DND-41 (cell line): Measurements from ENCODE around the gene PTPRG.
"Not testable (repeated sequence)": the region's sequence is repeated elsewhere in the genome, so short reads cannot be mapped to it uniquely, and the experiment has no call there.

Experiments
- ATAC-seq: fragments of 200-7000 bp; cut with Tn5 transposase; 3 replicates; pipeline ENCODE4 v1.9.1; 2021; ENCODE audit warnings: low read depth; ENCODE audit not compliant: insufficient read depth
- DNase-seq: peaks from one replicate; pipeline ENCODE4 v3.0.0-alpha.2; 2020
- H2AFZ ChIP-seq: 2 replicates; pipeline ENCODE4 v1.6.0; 2012; ENCODE audit warnings: low read depth, low read length
- H3K27ac ChIP-seq: 2 replicates; pipeline ENCODE4 v1.5.1; 2012; ENCODE audit warnings: low read length, inconsistent platforms
- H3K27me3 ChIP-seq: fragments of 200-600 bp; sonication (generic); 2 replicates; pipeline ENCODE4 v1.6.0; 2012; ENCODE audit warnings: low read length, mild to moderate bottlenecking, inconsistent platforms; ENCODE audit not compliant: insufficient read depth, poor library complexity
- H3K36me3 ChIP-seq: 2 replicates; pipeline ENCODE4 v1.5.1; 2012; ENCODE audit warnings: low read length, inconsistent platforms; ENCODE audit not compliant: insufficient read depth
- H3K4me1 ChIP-seq: 2 replicates; pipeline ENCODE4 v1.5.1; 2012; ENCODE audit warnings: mild to moderate bottlenecking, low read length; ENCODE audit not compliant: insufficient read depth
- H3K4me2 ChIP-seq: 2 replicates; pipeline ENCODE4 v1.6.0; 2012; ENCODE audit warnings: mild to moderate bottlenecking, moderate library complexity, low read length, inconsistent platforms; ENCODE audit not compliant: insufficient read depth
- H3K4me3 ChIP-seq, 2 experiments: fragments of 200-600 bp in 1 of 2; shearing (Covaris generic) in 1 of 2; 2 replicates each; pipeline ENCODE4 v1.5.1; 2012 to 2016; ENCODE audit warnings: inconsistent platforms in 2 of 2, low read length in 2 of 2, mild to moderate bottlenecking in 2 of 2, low read depth in 1 of 2, moderate library complexity in 1 of 2
- H3K79me2 ChIP-seq: 2 replicates; pipeline ENCODE4 v1.6.0; 2012; ENCODE audit warnings: low read length, inconsistent platforms; ENCODE audit not compliant: insufficient read depth
- H3K9ac ChIP-seq: 2 replicates; pipeline ENCODE4 v1.6.0; 2012; ENCODE audit warnings: low read depth, mild to moderate bottlenecking, inconsistent platforms, low read length, moderate library complexity
- H3K9me3 ChIP-seq: 2 replicates; pipeline ENCODE4 v1.5.1; 2012; ENCODE audit warnings: low read length, moderate library complexity, mild to moderate bottlenecking, inconsistent platforms; ENCODE audit not compliant: insufficient read depth, severe bottlenecking
- H4K20me1 ChIP-seq: 2 replicates; pipeline ENCODE4 v1.6.0; 2012; ENCODE audit warnings: low read length; ENCODE audit not compliant: insufficient read depth
- EZH2 ChIP-seq: IDR thresholded peaks from 3 replicates; pipeline ENCODE4 v1.6.1; 2012; ENCODE audit warnings: borderline replicate concordance, low read depth, mild to moderate bottlenecking, moderate library complexity, low read length, inconsistent platforms; ENCODE audit not compliant: severe bottlenecking
- TF ChIP-seq, protein P1 (sequence below): IDR thresholded peaks from 2 replicates; pipeline ENCODE4 v1.5.1; 2012; ENCODE audit warnings: borderline replicate concordance, low read length, moderate library complexity, mild to moderate bottlenecking; ENCODE audit not compliant: poor library complexity, severe bottlenecking; ENCODE audit errors: extremely low read depth

PTPRG gene

DNA sequence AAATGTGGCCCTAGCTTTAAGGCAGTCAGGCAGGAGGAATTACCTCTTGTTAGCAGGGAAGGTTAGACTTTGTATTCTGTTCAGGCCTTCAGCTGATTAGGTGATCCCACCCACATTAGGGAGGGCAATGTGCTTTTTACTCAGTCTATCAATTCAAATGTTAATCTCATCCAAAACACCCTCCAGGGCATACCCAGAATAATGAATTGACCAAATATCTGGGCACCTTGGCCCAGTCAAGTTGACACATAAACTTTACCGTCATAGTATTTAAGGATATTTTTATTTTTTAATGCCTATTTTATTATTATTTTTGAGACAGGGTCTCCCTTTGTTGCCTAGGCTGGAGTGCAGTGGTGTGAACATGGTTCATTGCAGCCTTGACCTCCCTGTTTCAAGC lies 146.1 kb downstream of the PTPRG start:
- Histone ChIP-seq H2AFZ (no peak overlapping the region), H3K9me3 (no peaks in the 10 kb centered on the region), H3K27me3 (no peaks in the 10 kb centered on the region), H4K20me1 (no peaks in the 10 kb centered on the region), H3K4me2 (no peak overlapping the region), H3K36me3 (no peaks in the 10 kb centered on the region), H3K9ac (no peak overlapping the region), H3K27ac (no peak overlapping the region), H3K79me2 (no peaks in the 10 kb centered on the region), H3K4me3 (no peak overlapping the region), H3K4me1 (no peaks in the 10 kb centered on the region)
- ATAC-seq (no peak), DNase-seq (no peak)
- TF ChIP-seq EZH2: no peak
- TF ChIP-seq, protein P1, sequence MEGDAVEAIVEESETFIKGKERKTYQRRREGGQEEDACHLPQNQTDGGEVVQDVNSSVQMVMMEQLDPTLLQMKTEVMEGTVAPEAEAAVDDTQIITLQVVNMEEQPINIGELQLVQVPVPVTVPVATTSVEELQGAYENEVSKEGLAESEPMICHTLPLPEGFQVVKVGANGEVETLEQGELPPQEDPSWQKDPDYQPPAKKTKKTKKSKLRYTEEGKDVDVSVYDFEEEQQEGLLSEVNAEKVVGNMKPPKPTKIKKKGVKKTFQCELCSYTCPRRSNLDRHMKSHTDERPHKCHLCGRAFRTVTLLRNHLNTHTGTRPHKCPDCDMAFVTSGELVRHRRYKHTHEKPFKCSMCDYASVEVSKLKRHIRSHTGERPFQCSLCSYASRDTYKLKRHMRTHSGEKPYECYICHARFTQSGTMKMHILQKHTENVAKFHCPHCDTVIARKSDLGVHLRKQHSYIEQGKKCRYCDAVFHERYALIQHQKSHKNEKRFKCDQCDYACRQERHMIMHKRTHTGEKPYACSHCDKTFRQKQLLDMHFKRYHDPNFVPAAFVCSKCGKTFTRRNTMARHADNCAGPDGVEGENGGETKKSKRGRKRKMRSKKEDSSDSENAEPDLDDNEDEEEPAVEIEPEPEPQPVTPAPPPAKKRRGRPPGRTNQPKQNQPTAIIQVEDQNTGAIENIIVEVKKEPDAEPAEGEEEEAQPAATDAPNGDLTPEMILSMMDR: no peak

DNA sequence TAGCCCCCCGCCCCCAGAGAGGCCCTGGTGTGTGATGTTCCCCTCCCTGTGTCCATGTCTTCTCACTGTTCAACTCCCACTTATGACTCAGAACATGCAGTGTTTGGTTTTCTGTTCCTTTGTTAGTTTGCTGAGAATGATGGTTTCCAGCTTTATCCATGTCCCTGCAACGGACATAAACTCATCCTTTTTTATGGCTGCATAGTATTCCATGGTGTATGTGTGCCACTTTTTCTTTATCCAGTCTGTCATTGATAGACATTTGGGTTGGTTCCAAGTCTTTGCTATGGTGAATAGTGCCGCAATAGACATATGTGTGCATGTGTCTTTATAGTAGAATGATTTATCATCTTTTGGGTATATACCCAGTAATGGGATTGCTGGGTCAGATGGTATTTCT lies 149.5 kb downstream of the PTPRG start:
- not testable (repeated sequence) for H3K27ac ChIP-seq, H3K4me1 ChIP-seq, H4K20me1 ChIP-seq, H2AFZ ChIP-seq, DNase-seq, H3K79me2 ChIP-seq, H3K4me2 ChIP-seq, ATAC-seq, H3K27me3 ChIP-seq, H3K9ac ChIP-seq, H3K9me3 ChIP-seq, H3K4me3 ChIP-seq, H3K36me3 ChIP-seq

DNA sequence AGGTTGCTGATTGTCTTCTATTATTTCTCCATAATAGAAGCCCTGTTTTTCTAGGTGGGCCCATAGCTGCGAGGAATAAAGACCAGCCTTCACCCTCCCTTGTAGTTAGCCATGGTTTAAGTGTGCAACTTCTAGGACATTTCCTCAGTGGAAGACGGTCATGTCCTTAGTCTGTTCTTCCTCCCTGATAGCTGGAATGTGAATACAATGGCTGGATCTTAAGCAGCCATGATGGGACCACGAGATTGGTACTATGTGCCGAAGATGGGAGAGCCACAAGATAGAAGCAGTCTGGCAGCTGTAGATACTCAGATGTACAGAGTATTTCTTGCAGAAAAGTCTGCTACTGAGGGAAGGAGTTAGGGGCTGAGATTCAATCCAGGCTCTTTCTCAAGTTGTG lies 152.9 kb downstream of the PTPRG start:
- Histone ChIP-seq H3K27ac (no peak overlapping the region), H3K4me3 (no peak overlapping the region), H3K4me2 (no peak overlapping the region), H3K9me3 (no peaks in the 10 kb centered on the region), H3K79me2 (no peaks in the 10 kb centered on the region), H4K20me1 (no peaks in the 10 kb centered on the region), H3K27me3 (no peaks in the 10 kb centered on the region), H2AFZ (no peak overlapping the region), H3K9ac (no peak overlapping the region), H3K36me3 (no peaks in the 10 kb centered on the region), H3K4me1 (no peaks in the 10 kb centered on the region)
- TF ChIP-seq, protein P1: no peak
- no peak for TF ChIP-seq EZH2
- DNase-seq: no peak
- ATAC-seq: no peak

DNA sequence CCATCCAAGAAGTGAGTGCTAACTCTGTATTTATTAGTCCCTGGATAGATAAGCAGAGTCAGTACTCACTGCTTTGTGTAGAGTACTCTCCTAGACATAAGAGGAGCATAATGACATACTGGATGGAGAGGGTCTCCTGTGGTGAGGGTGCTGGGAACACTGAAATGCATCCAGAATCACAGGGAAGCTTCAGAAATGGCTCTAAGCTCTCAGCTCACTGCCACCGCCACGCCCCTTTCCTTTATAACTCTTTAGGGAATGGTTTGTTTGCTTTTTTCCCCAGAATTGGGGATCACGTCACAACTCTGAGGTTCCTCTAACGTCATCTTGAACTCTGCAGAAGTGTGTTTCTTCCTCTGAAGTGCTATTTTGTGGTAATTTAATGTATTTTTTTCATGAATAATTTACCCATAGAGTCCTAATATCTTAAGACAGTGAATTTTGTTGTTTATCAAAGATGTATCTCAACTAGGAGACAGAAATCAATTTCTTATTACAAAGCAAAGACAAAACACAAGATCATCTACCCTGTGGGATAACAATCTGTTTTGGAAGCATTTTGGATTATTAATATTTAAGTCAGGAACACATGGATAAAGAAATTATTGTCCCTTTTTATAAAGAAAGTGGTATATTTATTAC lies 154.6 kb downstream of the PTPRG start:
- ATAC-seq (no peak), DNase-seq (no peak)
- H3K4me2 ChIP-seq: no peak overlapping the region
- no peaks in the 10 kb centered on the region for H3K4me1 ChIP-seq
- H3K4me3 ChIP-seq: no peak overlapping the region
- no peaks in the 10 kb centered on the region for H3K27me3 ChIP-seq
- H3K9ac ChIP-seq: no peak overlapping the region
- H3K36me3 ChIP-seq: no peaks in the 10 kb centered on the region
- H4K20me1 ChIP-seq: no peaks in the 10 kb centered on the region
- H2AFZ ChIP-seq: no peak overlapping the region
- no peak overlapping the region for H3K27ac ChIP-seq
- no peaks in the 10 kb centered on the region for H3K9me3 ChIP-seq
- no peak for TF ChIP-seq EZH2
- TF ChIP-seq, protein P1: no peak
- H3K79me2 ChIP-seq: no peaks in the 10 kb centered on the region

DNA sequence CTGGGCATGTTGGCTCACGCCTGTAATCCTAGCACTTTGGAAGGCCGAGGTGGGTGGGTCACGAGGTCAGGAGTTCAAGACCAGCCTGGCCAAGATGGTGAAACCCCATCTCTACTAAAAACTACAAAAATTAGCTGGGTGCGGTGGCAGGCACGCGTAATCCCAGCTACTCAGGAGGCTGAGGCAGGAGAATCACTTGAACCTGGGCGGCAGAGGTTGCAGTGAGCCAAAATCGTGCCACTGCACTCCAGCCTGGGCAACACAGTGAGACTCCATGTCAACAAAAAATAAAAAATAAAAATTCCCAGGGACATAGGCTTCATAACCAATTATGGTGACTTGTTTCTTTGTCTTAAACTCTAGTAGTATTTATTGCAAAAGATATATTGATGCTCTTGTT lies 155.3 kb downstream of the PTPRG start:
- not testable (repeated sequence) for ATAC-seq, H3K4me2 ChIP-seq, H3K27ac ChIP-seq, H3K9me3 ChIP-seq, H3K9ac ChIP-seq, H2AFZ ChIP-seq, H3K36me3 ChIP-seq, H3K4me3 ChIP-seq, DNase-seq, H3K79me2 ChIP-seq, H3K4me1 ChIP-seq, H3K27me3 ChIP-seq, H4K20me1 ChIP-seq
